RWPE2 (cell line): Measurements from ENCODE around the gene NSL1.

Experiments
- ATAC-seq: fragments of 200-7000 bp; cut with Tn5 transposase; 3 replicates; pipeline ENCODE4 v1.9.1; 2021; ENCODE audit warnings: low read depth
- DNase-seq: peaks from one replicate; pipeline ENCODE4 v3.0.0-alpha.2; 2020; ENCODE audit warnings: low spot score
- H3K27ac ChIP-seq: fragments of 450-650 bp; 2 replicates; pipeline ENCODE4 v1.5.1; 2017; ENCODE audit warnings: mild to moderate bottlenecking; ENCODE audit not compliant: poor library complexity, severe bottlenecking
- H3K27me3 ChIP-seq: fragments of 250-450 bp; sonication (Bioruptor Pico); 2 replicates; pipeline ENCODE4 v1.5.1; 2021; ENCODE audit warnings: mild to moderate bottlenecking, moderate library complexity; ENCODE audit not compliant: insufficient read depth, poor library complexity, severe bottlenecking
- H3K36me3 ChIP-seq: fragments of 250-450 bp; sonication (Bioruptor Pico); 2 replicates; pipeline ENCODE4 v1.5.1; 2020; ENCODE audit warnings: low read depth, mild to moderate bottlenecking, moderate library complexity
- H3K4me1 ChIP-seq: fragments of 250-450 bp; sonication (Bioruptor Pico); 2 replicates; pipeline ENCODE4 v1.5.1; 2021; ENCODE audit warnings: mild to moderate bottlenecking, moderate library complexity; ENCODE audit not compliant: insufficient read depth, poor library complexity, severe bottlenecking
- H3K4me3 ChIP-seq: fragments of 250-450 bp; sonication (Bioruptor Pico); 2 replicates; pipeline ENCODE4 v1.5.1; 2021; ENCODE audit warnings: mild to moderate bottlenecking, moderate library complexity; ENCODE audit not compliant: severe bottlenecking
- H3K9me3 ChIP-seq: fragments of 250-450 bp; sonication (Bioruptor Pico); 2 replicates; pipeline ENCODE4 v1.5.1; 2021; ENCODE audit warnings: mild to moderate bottlenecking, moderate library complexity; ENCODE audit not compliant: severe bottlenecking
- CTCF ChIP-seq: fragments of 450-650 bp; IDR thresholded peaks from one replicate; pipeline ENCODE4 v1.5.1; 2017; ENCODE audit warnings: mild to moderate bottlenecking, moderate library complexity; ENCODE audit not compliant: poor library complexity, severe bottlenecking

NSL1 gene

GRCh38 chr1:212685429-212685828, 106.1 kb downstream of the NSL1 start:
- no peaks in the 10 kb centered on the region for H3K27me3 ChIP-seq
- no peaks in the 10 kb centered on the region for H3K4me1 ChIP-seq
- H3K4me3 ChIP-seq = no peak overlapping the region
- H3K27ac ChIP-seq = no peak overlapping the region
- H3K36me3 ChIP-seq = no peaks in the 10 kb centered on the region
- DNase-seq (no peak), ATAC-seq (no peak)
- TF ChIP-seq CTCF = no peak
- H3K9me3 ChIP-seq = no peaks in the 10 kb centered on the region

DNA sequence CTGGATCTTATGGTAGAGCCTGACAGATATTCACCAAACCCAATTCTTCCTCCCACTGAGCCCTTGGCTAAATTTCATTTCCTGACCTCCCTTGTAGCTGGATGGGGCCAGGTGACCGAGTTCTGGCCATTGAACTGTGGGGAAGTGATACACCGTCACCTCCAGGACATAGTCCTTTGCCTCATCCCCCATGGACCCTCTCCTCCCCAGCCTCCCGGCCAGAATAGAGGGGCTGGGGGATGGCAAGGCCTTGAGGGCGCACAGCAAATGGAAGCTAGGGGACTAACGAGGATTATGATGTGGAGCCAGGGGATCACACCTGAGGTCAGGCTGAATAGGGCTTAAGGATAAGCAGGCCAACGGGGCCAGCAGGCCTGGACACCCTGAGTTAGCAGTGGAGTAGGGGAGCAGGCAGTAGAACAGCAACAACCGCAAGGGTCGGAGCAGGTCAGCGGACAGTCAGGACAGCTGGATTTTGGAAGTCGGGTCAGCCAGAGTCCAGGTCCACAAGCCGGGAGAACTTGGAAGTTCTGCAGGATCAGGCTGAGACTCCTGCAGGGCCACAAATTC, 107.0 kb downstream of the NSL1 start:
- no peak for ATAC-seq
- H3K4me1 ChIP-seq = no peaks in the 10 kb centered on the region

GRCh38 chr1:212684076-212684475, 107.5 kb downstream of the NSL1 start:
- H3K27ac ChIP-seq = no peak overlapping the region
- no peaks in the 10 kb centered on the region for H3K9me3 ChIP-seq
- ATAC-seq (no peak), DNase-seq (no peak)
- no peaks in the 10 kb centered on the region for H3K27me3 ChIP-seq
- no peak overlapping the region for H3K4me3 ChIP-seq
- no peak for TF ChIP-seq CTCF
- H3K4me1 ChIP-seq = no peaks in the 10 kb centered on the region
- no peaks in the 10 kb centered on the region for H3K36me3 ChIP-seq

More for the DNA sequence above, 107.0 kb downstream of the NSL1 start:
- TF ChIP-seq CTCF = no peak
- no peaks in the 10 kb centered on the region for H3K36me3 ChIP-seq
- H3K27me3 ChIP-seq = no peaks in the 10 kb centered on the region
- no peaks in the 10 kb centered on the region for H3K9me3 ChIP-seq
- H3K4me3 ChIP-seq = no peak overlapping the region
- H3K27ac ChIP-seq = no peak overlapping the region
- no peak for DNase-seq

- no peak overlapping the region for H3K27ac ChIP-seq
- no peaks in the 10 kb centered on the region for H3K9me3 ChIP-seq
- DNase-seq (no peak), ATAC-seq (no peak)
- H3K4me1 ChIP-seq = no peaks in the 10 kb centered on the region
- TF ChIP-seq CTCF = no peak
- H3K36me3 ChIP-seq = no peaks in the 10 kb centered on the region
- H3K27me3 ChIP-seq = no peaks in the 10 kb centered on the region
- no peak overlapping the region for H3K4me3 ChIP-seq
Observed at GRCh38 chr1:212683357-212683722, 108.2 kb downstream of the NSL1 start.

DNA sequence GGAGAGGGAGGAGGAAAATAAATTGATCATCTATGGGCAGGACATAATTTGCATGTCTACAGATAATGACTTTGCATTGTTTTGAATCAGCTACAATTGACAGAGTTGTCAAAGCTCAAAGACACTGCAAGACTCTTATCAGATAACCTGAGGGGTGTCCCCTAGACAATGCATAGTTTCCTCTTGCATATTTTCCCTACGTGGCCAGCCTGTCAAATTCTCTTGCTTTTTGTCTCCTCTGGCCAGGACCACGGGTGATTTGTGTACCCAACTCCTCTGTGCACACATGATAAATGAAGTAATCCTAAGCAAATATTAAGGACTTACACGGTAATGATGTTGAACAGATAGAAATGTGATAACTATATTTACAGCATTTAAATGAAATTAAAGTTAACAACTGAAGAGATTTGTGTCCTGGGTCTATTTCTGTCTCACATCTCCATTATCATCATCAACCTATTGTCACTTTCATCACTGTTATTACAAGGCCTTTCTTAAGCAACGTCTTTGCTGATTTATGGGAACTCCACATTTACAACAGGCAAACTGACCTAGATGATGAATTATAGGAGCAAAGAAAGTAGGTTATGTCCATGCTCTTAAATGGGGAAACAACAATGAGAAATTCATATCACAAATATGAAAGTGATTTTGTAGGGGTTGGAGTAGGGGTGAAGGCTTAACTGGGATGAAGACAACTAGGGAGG, 110.7 kb downstream of the NSL1 start:
- DNase-seq = no peak

More for the DNA sequence above, 110.7 kb downstream of the NSL1 start:
- Histone ChIP-seq H3K27ac (no peak overlapping the region), H3K9me3 (no peaks in the 10 kb centered on the region), H3K4me1 (no peaks in the 10 kb centered on the region), H3K36me3 (no peaks in the 10 kb centered on the region), H3K27me3 (no peaks in the 10 kb centered on the region), H3K4me3 (no peak overlapping the region)
- no peak for ATAC-seq
- TF ChIP-seq CTCF = no peak
